GM12878 (cell line): ENCODE data around the gene RAG1. TPM values are rescaled to one million over a fixed set of nuclear protein-coding genes. Genes with fewer than 3 reads are reported as not detected.

Experiments used
- BCLAF1 ChIP-seq: fragments of 450-650 bp; IDR thresholded peaks from 2 replicates; pipeline ENCODE4 v1.6.1; 2017; ENCODE audit warnings: antibody characterized with exemption, mild to moderate bottlenecking, moderate library complexity
- JUND ChIP-seq: IDR thresholded peaks from 2 replicates; pipeline ENCODE4 v1.6.1; 2012; ENCODE audit warnings: low read depth, mild to moderate bottlenecking, low read length, improper control_type of control experiment, moderate library complexity
- MTA2 ChIP-seq: fragments of 450-650 bp; IDR thresholded peaks from 2 replicates; pipeline ENCODE4 v1.6.1; 2016; ENCODE audit warnings: low read depth, mild to moderate bottlenecking, moderate library complexity
- NFXL1 ChIP-seq: fragments of 450-650 bp; IDR thresholded peaks from 2 replicates; pipeline ENCODE4 v1.6.1; 2017; ENCODE audit warnings: antibody characterized with exemption, mild to moderate bottlenecking, borderline replicate concordance
- POLR2AphosphoS5 ChIP-seq: IDR thresholded peaks from 2 replicates; pipeline ENCODE4 v1.6.1; 2011; ENCODE audit warnings: mild to moderate bottlenecking, low read length, inconsistent platforms
- RAD21 ChIP-seq: IDR thresholded peaks from 2 replicates; pipeline ENCODE4 v1.6.1; 2011; ENCODE audit warnings: mild to moderate bottlenecking, low read depth, low read length, moderate library complexity; ENCODE audit not compliant: insufficient read depth
- STAT3 ChIP-seq: IDR thresholded peaks from 2 replicates; pipeline ENCODE4 v1.6.1; 2011; ENCODE audit warnings: low read depth, low read length, improper control_type of control experiment
- ZNF687 ChIP-seq: fragments of 450-650 bp; IDR thresholded peaks from 2 replicates; pipeline ENCODE4 v1.6.1; 2017; ENCODE audit warnings: mild to moderate bottlenecking, moderate library complexity
- polyA plus RNA-seq, 11 experiments: library from polyadenylated mRNA; depleted of rRNA in 4 of 11; unstranded in 6 of 11; stranded (reverse) in 5 of 11; fragments of >200 nt; fragmentation: Nextera tagmentation in 4 of 11; fragmentation: Illumina TruSeq in 1 of 11; extraction: Ambion mirVana in 4 of 11; extraction: Trizol in 1 of 11; gene quantifications; 1 replicate in 1 of 11; 2 replicates in 10 of 11; pipeline versions ENCODE4 v1.2.1 to v1.2.3, GENCODE V29; 2011 to 2016; ENCODE audit warnings: inconsistent platforms in 2 of 11, missing spikeins in 2 of 11, low read depth in 1 of 11
- total RNA-seq, 4 experiments: library from RNA; depleted of rRNA in 3 of 4; stranded (reverse); fragments of >200 nt in 3 of 4; fragmentation: Illumina TruSeq in 1 of 4; extraction: Trizol in 1 of 4; gene quantifications; 2 replicates each; pipeline versions ENCODE4 v1.2.1 to v1.2.3, GENCODE V29; 2013 to 2021

Gene RAG1
- total and polyA plus RNA-seq, 10 of the 15 experiments (the other 5 are each of a cell fraction or from before 2014, with no cell fraction given) = 0.01 to 0.44 (median 0.05) TPM; not detected in 3

GRCh38 chr11:36532941-36533601, 34.7 kb upstream of the RAG1 start (continued):
- TF ChIP-seq ZNF687 = no peak
- no peak for TF ChIP-seq RAD21
- TF ChIP-seq STAT3 = no peak
- TF ChIP-seq NFXL1 = no peak
- no peak for TF ChIP-seq JUND
- TF ChIP-seq POLR2AphosphoS5 = no peak
- no peak for TF ChIP-seq BCLAF1
- no peak for TF ChIP-seq MTA2
